Esophagus squamous epithelium (tissue), 5 donors: ENCODE measurements around the gene SLC12A8. TPM values are rescaled to one million over a fixed set of nuclear protein-coding genes. Genes with fewer than 3 reads are reported as not detected.

ENCODE experiments used
- DNase-seq: peaks from one replicate; lab custom pipeline; 2025; lab: John Stamatoyannopoulos, UW
- H3K27ac ChIP-seq, 4 donors: fragments of 200-600 bp; sonication (generic); one replicate each; pipeline ENCODE4 v1.5.1; 2016 to 2019; ENCODE audit warnings: mild to moderate bottlenecking in 1 of 4
- H3K27me3 ChIP-seq, 4 donors: fragments of 200-600 bp; sonication (generic); 1 replicate in 3 of 4; 2 replicates in 1 of 4; pipeline versions ENCODE4 v1.5.1 to v1.6.0; 2017 to 2021; ENCODE audit warnings: antibody characterized with exemption in 1 of 4
- H3K36me3 ChIP-seq, 3 donors: fragments of 200-600 bp; sonication (generic); one replicate each; pipeline ENCODE4 v1.5.1; 2016 to 2019
- H3K4me1 ChIP-seq, 3 donors: fragments of 200-600 bp; sonication (generic); one replicate each; pipeline ENCODE4 v1.5.1; 2017 to 2019
- H3K4me3 ChIP-seq, 4 donors: fragments of 200-600 bp; sonication (generic); 1 replicate in 3 of 4; 2 replicates in 1 of 4; pipeline ENCODE4 v1.5.1; 2016 to 2019; ENCODE audit warnings: mild to moderate bottlenecking in 2 of 4, moderate library complexity in 1 of 4
- H3K9me3 ChIP-seq, 3 donors: fragments of 200-600 bp; sonication (generic); one replicate each; pipeline ENCODE4 v1.5.1; 2016 to 2019
- CTCF ChIP-seq, 6 experiments: fragments of 450-650 bp in 4 of 6; fragments of 200-600 bp in 2 of 6; sonication (generic) in 2 of 6; IDR thresholded peaks; one replicate each; pipeline ENCODE4 v1.5.1; 2016 to 2019; ENCODE audit warnings: antibody characterized with exemption in 6 of 6, mild to moderate bottlenecking in 4 of 6, moderate library complexity in 4 of 6
- POLR2A ChIP-seq, 4 donors: fragments of 450-650 bp; IDR thresholded peaks; one replicate each; pipeline ENCODE4 v1.6.1; 2017; ENCODE audit warnings: antibody characterized with exemption in 4 of 4, mild to moderate bottlenecking in 4 of 4, moderate library complexity in 3 of 4
- WGBS, 2 donors: methylation state at CpG; one replicate each; pipeline ENCODE4 v1.1.5; 2018; 5-methylcytosine and 5-hydroxymethylcytosine counted together
- intact Hi-C: fragments of 100-400 bp; cut with DNase I; formaldehyde crosslinking; loops from one replicate; pipeline ENCODE4 v1.15.0; 2022
- total RNA-seq, 4 donors: library from RNA; depleted of rRNA; stranded (reverse); fragments of >200 nt; gene quantifications; one replicate each; pipeline ENCODE4 v1.1.0, GENCODE V29; 2016
- donor health status: DM: yes; HTN: yes; CAD: no.

Gene SLC12A8
- total RNA-seq, 4 donors from 2014 or later, result 9.9 to 15.9 (median 13.8) TPM

- WGBS, 2 donors, result 59 to 84% methylated on average over 5 to 6 of the region's 6 CpGs
- DNase-seq, result no peak
- TF ChIP-seq POLR2A (IDR thresholded peaks at IDR 0.05) (no peak), CTCF (IDR thresholded peaks at IDR 0.05) (no peak)
Measured at GRCh38 chr3:125134952-125135351, 77.6 kb downstream of the SLC12A8 start.

GRCh38 chr3:125132815-125133214 is 79.7 kb downstream of the SLC12A8 start:
- no peaks in the 10 kb centered on the region for H3K27me3 ChIP-seq
- no peaks in the 10 kb centered on the region for H3K36me3 ChIP-seq
- TF ChIP-seq POLR2A (IDR thresholded peaks at IDR 0.05), result no peak
- TF ChIP-seq CTCF (IDR thresholded peaks at IDR 0.05), result no peak
- H3K27ac ChIP-seq, result peak overlapping the region in 2 of 4 donors; percentile 80 to 82
- H3K4me3 ChIP-seq, result no peak overlapping the region
- DNase-seq, result no peak
- no peaks in the 10 kb centered on the region for H3K9me3 ChIP-seq
- intact Hi-C loops, result no loop called here
- 39 to 58% methylated on average over 2 of the region's 2 CpGs for WGBS, 2 donors
- peaks cover 39 to 80% (median 53%) of the 10 kb centered on the region in 3 donors for H3K4me1 ChIP-seq

More at GRCh38 chr3:125134952-125135351, 77.6 kb downstream of the SLC12A8 start:
- Histone ChIP-seq H3K27ac (peak overlapping the region; percentile 5 to 82 (median 46)), H3K36me3 (no peaks in the 10 kb centered on the region), H3K4me1 (peaks cover 33 to 85% (median 50%) of the 10 kb centered on the region in 3 donors), H3K27me3 (no peaks in the 10 kb centered on the region), H3K4me3 (no peak overlapping the region), H3K9me3 (no peaks in the 10 kb centered on the region)
- intact Hi-C loops, result no loop called here

GRCh38 chr3:125129512-125129997 is 83.0 kb downstream of the SLC12A8 start:
- no peak for DNase-seq
- WGBS, 2 donors, result 12 to 51% methylated on average over 6 to 10 of the region's 10 CpGs
- peak overlapping the region in 1 of 4 donors; percentile 15 for H3K4me3 ChIP-seq
- H3K9me3 ChIP-seq, result no peaks in the 10 kb centered on the region
- no peaks in the 10 kb centered on the region for H3K27me3 ChIP-seq
- intact Hi-C loops, result no loop called here
- TF ChIP-seq CTCF (IDR thresholded peaks at IDR 0.05) (no peak), POLR2A (IDR thresholded peaks at IDR 0.05) (no peak)
- no peaks in the 10 kb centered on the region for H3K36me3 ChIP-seq
- H3K4me1 ChIP-seq, result peaks cover 40 to 73% (median 53%) of the 10 kb centered on the region in 3 donors
- peak overlapping the region; percentile 66 to 89 (median 81) for H3K27ac ChIP-seq

- no peaks in the 10 kb centered on the region for H3K9me3 ChIP-seq
- no peaks in the 10 kb centered on the region for H3K27me3 ChIP-seq
- peak overlapping the region; percentile 26 to 89 (median 81) for H3K27ac ChIP-seq
- intact Hi-C loops, result no loop called here
- TF ChIP-seq POLR2A (IDR thresholded peaks at IDR 0.05) (no peak), CTCF (IDR thresholded peaks at IDR 0.05) (no peak)
- DNase-seq, result no peak
- WGBS, 2 donors, result 20 to 40% methylated on average over 1 to 2 of the region's 3 CpGs
- no peaks in the 10 kb centered on the region for H3K36me3 ChIP-seq
- peaks cover 40 to 71% (median 53%) of the 10 kb centered on the region in 3 donors for H3K4me1 ChIP-seq
- H3K4me3 ChIP-seq, result no peak overlapping the region
Measured at GRCh38 chr3:125128861-125129501, 83.6 kb downstream of the SLC12A8 start.

GRCh38 chr3:125126323-125126722 is 86.2 kb downstream of the SLC12A8 start:
- H3K27ac ChIP-seq, result peak overlapping the region; percentile 11 to 52 (median 44)
- peaks cover 37 to 59% (median 46%) of the 10 kb centered on the region in 3 donors for H3K4me1 ChIP-seq
- TF ChIP-seq CTCF (IDR thresholded peaks at IDR 0.05) (no peak), POLR2A (IDR thresholded peaks at IDR 0.05) (no peak)
- H3K27me3 ChIP-seq, result no peaks in the 10 kb centered on the region
- no peaks in the 10 kb centered on the region for H3K9me3 ChIP-seq
- WGBS, 2 donors, result 72 to 81% methylated on average over 2 of the region's 2 CpGs
- H3K4me3 ChIP-seq, result no peak overlapping the region
- intact Hi-C loops, result no loop called here
- DNase-seq, result no peak
- no peaks in the 10 kb centered on the region for H3K36me3 ChIP-seq
